Hematopoietic multipotent progenitor cell treated with erythropoietin and hydrocortisone succinate and interleukin-3 and kit ligand, for 8 days (in vitro differentiated cells): ENCODE results near the gene ZNF668.
"Not testable (repeated sequence)": the region's sequence is repeated elsewhere in the genome, so short reads cannot be mapped to it uniquely, and the experiment has no call there.

Experiments used
- DNase-seq: peaks from one replicate; pipeline ENCODE4 v3.0.0-alpha.2; 2015

The ZNF668 gene

GRCh38 chr16:31050280-31051030 is 23.6 kb downstream of the ZNF668 start:
- no peak for DNase-seq

- DNase-seq: no peak
These were observed 30.1 kb downstream of the ZNF668 start for GRCh38 chr16:31043898-31044481.

GRCh38 chr16:31043352-31043751 is 30.7 kb downstream of the ZNF668 start:
- no peak for DNase-seq

GRCh38 chr16:31042866-31043265 is 31.2 kb downstream of the ZNF668 start:
- no peak for DNase-seq

GRCh38 chr16:31038993-31039392 is 35.0 kb downstream of the ZNF668 start:
- DNase-seq: no peak

GRCh38 chr16:31036691-31037090 is 37.3 kb downstream of the ZNF668 start:
- DNase-seq: no peak

- DNase-seq: peak; percentile 93
These were observed 40.1 kb downstream of the ZNF668 start for GRCh38 chr16:31033709-31034492.

GRCh38 chr16:31032736-31033708 is 41.0 kb downstream of the ZNF668 start, which contains the start of gene STX4:
Gene STX4, plus strand, starts transcription at chr16:31033558. Its CDS starts 248 bp downstream, at chr16:31033806.
- DNase-seq: peak; percentile 99

GRCh38 chr16:31031276-31031675 is 42.8 kb downstream of the ZNF668 start:
- DNase-seq: no peak

GRCh38 chr16:31029272-31029671 is 44.8 kb downstream of the ZNF668 start:
- no peak for DNase-seq

- DNase-seq: no peak
These were observed 48.7 kb downstream of the ZNF668 start for GRCh38 chr16:31025339-31025738.

- DNase-seq: no peak
These were observed 50.3 kb downstream of the ZNF668 start for GRCh38 chr16:31023627-31024226.

GRCh38 chr16:31023252-31023602 is 50.8 kb downstream of the ZNF668 start:
- no peak for DNase-seq

- DNase-seq: no peak
These were observed 51.3 kb downstream of the ZNF668 start for GRCh38 chr16:31022544-31023251.

GRCh38 chr16:31020536-31020935 is 53.5 kb downstream of the ZNF668 start:
- DNase-seq: no peak

GRCh38 chr16:31017756-31018155 is 56.3 kb downstream of the ZNF668 start:
- DNase-seq: peak; percentile 53

- DNase-seq: no peak
These were observed 58.0 kb downstream of the ZNF668 start for GRCh38 chr16:31016018-31016417.

- not testable (repeated sequence) for DNase-seq
These were observed 60.7 kb downstream of the ZNF668 start for GRCh38 chr16:31013292-31013691.

- not testable (repeated sequence) for DNase-seq
These were observed 62.2 kb downstream of the ZNF668 start for GRCh38 chr16:31011815-31012214.
